Measurements from ENCODE around the gene LGALS8. TPM values are rescaled to one million over a fixed set of nuclear protein-coding genes. Genes with fewer than 3 reads are reported as not detected.

Gene LGALS8
- total RNA-seq, 1 experiment from 2014 or later = 15.0 TPM

- DNase-seq = no peak
- Histone ChIP-seq H3K27me3 (no peaks in the 10 kb centered on the region), H3K9me3 (replicated peaks) (no peaks in the 10 kb centered on the region), H3K4me1 (no peaks in the 10 kb centered on the region), H3K36me3 (peaks cover 18% of the 10 kb centered on the region; the same call in 1 of the 2 replicates), H3K27ac (no peak overlapping the region), H3K4me3 (no peak overlapping the region)
Observed at GRCh38 chr1:236543065-236543669, 19.4 kb downstream of the LGALS8 start.

DNA sequence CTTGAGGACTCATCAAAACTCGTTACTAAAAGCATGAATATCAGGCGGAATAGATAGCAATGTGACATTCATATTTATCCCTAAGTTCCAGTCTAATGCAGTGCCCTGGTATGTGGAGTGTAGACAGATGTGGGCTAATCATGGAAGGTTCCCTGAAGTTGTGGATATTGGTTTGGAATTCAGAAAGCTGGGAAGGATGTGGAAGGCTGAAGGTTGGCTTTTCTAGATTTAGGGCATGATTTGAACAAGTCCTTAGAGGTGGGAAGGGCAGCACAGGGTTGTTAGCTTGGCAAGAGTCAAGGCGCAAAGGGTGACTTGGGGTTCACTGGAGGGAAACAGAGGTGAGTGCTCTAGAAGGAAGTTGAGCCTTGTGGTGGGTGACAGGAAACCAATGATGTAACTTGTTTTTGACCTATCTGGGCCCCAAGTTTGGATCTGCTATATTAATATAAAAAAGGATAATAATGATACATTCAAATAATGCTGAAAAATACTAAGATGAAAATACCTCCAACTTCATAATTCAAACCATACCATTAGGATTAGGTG is 21.9 kb downstream of the LGALS8 start:
- Histone ChIP-seq H3K27me3 (no peaks in the 10 kb centered on the region), H3K4me3 (no peak overlapping the region), H3K36me3 (peaks cover 41% of the 10 kb centered on the region), H3K4me1 (no peaks in the 10 kb centered on the region), H3K9me3 (replicated peaks) (no peaks in the 10 kb centered on the region), H3K27ac (no peak overlapping the region)
- no peak for DNase-seq

- Histone ChIP-seq H3K4me3 (no peak overlapping the region), H3K9me3 (replicated peaks) (no peaks in the 10 kb centered on the region), H3K4me1 (no peaks in the 10 kb centered on the region), H3K27ac (no peak overlapping the region), H3K27me3 (no peaks in the 10 kb centered on the region), H3K36me3 (peaks cover 55% of the 10 kb centered on the region)
- no peak for DNase-seq
Observed at GRCh38 chr1:236548452-236548851, 24.7 kb downstream of the LGALS8 start.

- no peak for DNase-seq
- no peaks in the 10 kb centered on the region for H3K9me3 ChIP-seq (replicated peaks)
- H3K27ac ChIP-seq = no peak overlapping the region
- H3K36me3 ChIP-seq = peaks cover 71% of the 10 kb centered on the region
- H3K27me3 ChIP-seq = no peaks in the 10 kb centered on the region
- no peaks in the 10 kb centered on the region for H3K4me1 ChIP-seq
- H3K4me3 ChIP-seq = no peak overlapping the region
Observed at GRCh38 chr1:236550961-236551851, 27.4 kb downstream of the LGALS8 start.

DNA sequence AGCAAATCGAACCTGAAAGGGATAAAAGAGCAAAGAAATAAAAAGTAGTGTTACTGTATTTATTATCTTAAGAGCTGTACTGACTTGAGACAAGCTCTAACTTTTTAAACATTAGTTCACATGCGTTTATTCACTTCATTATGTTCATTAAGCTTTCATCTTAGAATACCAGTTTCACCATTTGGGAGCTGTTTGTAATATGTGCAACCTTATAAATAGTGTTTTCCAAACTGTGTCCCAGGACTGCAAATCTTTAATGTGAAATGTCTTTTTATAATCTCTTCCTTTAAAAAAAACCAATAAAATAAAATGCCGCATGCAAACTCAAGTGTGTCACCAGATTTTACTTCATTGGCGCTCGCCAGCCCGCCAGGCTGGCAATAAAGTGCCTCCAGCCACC is 28.3 kb downstream of the LGALS8 start:
- Histone ChIP-seq H3K36me3 (peaks cover 77% of the 10 kb centered on the region), H3K27me3 (no peaks in the 10 kb centered on the region), H3K27ac (no peak overlapping the region), H3K4me3 (no peak overlapping the region), H3K4me1 (no peaks in the 10 kb centered on the region), H3K9me3 (replicated peaks) (no peaks in the 10 kb centered on the region)
- no peak for DNase-seq

DNA sequence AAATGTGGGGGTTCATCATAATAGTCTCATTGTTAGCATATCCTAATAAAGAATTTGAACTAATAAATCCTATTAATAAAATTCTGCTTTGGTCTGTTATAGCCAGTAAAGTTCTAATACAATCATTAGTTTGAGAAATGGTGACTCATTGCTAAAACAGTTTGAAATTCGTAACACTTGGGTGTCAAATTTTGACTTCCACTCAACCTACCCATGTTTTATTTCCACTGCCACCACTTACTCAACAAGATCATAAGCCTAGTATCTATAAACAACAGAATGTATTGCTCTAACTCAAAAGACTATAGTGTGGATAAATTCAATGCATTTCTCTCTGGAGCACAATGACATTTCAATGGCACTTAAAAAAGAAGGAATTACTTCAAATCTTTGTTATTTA is 29.1 kb downstream of the LGALS8 start:
- Histone ChIP-seq H3K27ac (no peak overlapping the region), H3K27me3 (no peaks in the 10 kb centered on the region), H3K4me3 (no peak overlapping the region), H3K4me1 (no peaks in the 10 kb centered on the region), H3K9me3 (replicated peaks) (no peaks in the 10 kb centered on the region), H3K36me3 (peaks cover 82% of the 10 kb centered on the region)
- no peak for DNase-seq

DNA sequence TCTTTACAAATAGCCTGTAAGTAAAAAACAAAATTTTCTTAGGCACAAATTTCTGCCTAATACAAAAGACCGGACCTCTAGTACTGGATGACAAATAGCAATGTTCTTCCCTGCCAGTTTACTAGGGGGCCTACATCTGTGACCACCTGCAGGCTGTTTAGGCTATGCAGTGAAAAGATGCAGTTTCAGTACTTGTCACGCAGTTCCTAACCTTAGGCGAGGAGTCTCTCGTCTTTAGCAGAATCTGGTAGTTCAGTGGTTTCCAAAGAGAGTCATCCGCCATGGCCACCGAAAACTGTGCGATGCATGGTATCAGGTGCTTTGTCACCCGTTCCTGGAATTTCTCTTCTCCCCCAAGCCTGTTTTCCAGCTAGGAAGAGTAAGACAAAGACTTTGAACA is 29.6 kb downstream of the LGALS8 start:
- Histone ChIP-seq H3K27ac (no peak overlapping the region), H3K27me3 (no peaks in the 10 kb centered on the region), H3K9me3 (replicated peaks) (no peaks in the 10 kb centered on the region), H3K4me1 (no peaks in the 10 kb centered on the region), H3K4me3 (no peak overlapping the region), H3K36me3 (peaks cover 82% of the 10 kb centered on the region)
- no peak for DNase-seq

DNA sequence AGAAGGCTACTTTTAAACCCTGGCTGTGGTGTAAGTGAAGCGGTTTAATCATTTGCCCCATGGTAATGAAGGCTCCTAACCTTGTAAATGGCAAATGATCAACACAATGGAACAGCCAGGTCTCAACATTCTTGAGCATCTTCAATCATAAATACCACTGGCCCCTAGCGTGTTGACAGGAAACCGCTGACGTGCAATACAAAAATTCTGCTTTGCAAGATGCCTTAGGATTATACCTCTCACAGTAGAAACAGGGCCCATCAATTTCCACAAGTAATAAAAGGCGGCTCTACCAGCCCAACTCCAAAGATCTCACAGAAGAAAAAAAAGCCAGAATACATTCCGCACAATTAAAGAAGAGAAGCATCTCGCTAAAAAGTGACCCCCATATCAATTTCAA is 32.8 kb downstream of the LGALS8 start:
- H3K9me3 ChIP-seq (replicated peaks) = no peaks in the 10 kb centered on the region

DNA sequence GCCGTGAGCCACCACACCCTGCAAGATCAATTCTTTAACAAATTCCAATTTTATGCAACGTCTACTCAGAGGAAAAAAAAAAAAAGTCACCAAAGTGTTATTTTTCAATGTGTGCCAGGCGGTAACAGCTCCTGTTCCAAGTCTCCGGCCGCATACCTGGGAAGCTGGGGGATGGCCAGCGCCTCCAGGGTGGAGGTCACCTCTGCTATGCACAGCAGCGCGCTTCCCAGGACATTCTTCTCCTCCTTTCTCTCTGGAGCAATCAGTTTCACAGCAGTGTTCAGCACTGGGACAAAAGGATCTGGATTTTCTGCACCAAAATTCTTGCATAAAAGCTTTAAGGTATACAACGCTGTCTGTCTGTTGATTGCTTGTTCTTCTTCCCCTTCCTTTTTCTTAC is 34.3 kb downstream of the LGALS8 start:
- no peak overlapping the region for H3K27ac ChIP-seq
- H3K36me3 ChIP-seq = peaks cover 56% of the 10 kb centered on the region
- H3K9me3 ChIP-seq (replicated peaks) = no peaks in the 10 kb centered on the region
- no peak overlapping the region for H3K4me3 ChIP-seq
- H3K27me3 ChIP-seq = no peaks in the 10 kb centered on the region
- H3K4me1 ChIP-seq = no peaks in the 10 kb centered on the region
- no peak for DNase-seq

More for the DNA sequence above, 32.8 kb downstream of the LGALS8 start:
- Histone ChIP-seq H3K4me1 (no peaks in the 10 kb centered on the region), H3K4me3 (no peak overlapping the region), H3K27ac (no peak overlapping the region), H3K27me3 (no peaks in the 10 kb centered on the region), H3K36me3 (peaks cover 68% of the 10 kb centered on the region)
- DNase-seq = no peak

GRCh38 chr1:236558846-236559245 is 35.1 kb downstream of the LGALS8 start:
- Histone ChIP-seq H3K27me3 (no peaks in the 10 kb centered on the region), H3K27ac (no peak overlapping the region), H3K9me3 (replicated peaks) (no peaks in the 10 kb centered on the region), H3K4me3 (no peak overlapping the region), H3K36me3 (peaks cover 54% of the 10 kb centered on the region), H3K4me1 (no peaks in the 10 kb centered on the region)
- no peak for DNase-seq

GRCh38 chr1:236560213-236560771 is 36.5 kb downstream of the LGALS8 start:
- H3K27ac ChIP-seq = no peak overlapping the region
- no peaks in the 10 kb centered on the region for H3K27me3 ChIP-seq
- DNase-seq = no peak
- peaks cover 51% of the 10 kb centered on the region for H3K36me3 ChIP-seq
- no peak overlapping the region for H3K4me3 ChIP-seq
- H3K9me3 ChIP-seq (replicated peaks) = no peaks in the 10 kb centered on the region
- H3K4me1 ChIP-seq = no peaks in the 10 kb centered on the region

DNA sequence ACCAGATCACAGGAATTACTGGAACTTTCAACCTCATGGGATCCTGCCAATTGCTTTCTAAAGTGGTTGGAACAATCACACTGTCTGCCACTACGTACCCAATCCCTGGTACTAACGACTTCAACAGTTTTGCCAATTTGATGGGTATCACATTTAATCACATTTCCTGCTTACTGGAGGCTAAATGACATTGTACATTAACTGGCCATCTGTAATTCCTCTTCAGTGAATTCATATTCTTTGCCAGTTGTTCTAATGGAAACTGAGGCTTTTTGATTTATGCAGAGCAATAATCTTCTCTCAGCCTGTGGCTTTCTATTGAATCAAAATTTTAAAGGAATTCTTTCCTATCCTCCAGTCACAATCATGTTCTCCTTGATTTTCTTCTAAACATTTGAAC is 38.2 kb downstream of the LGALS8 start:
- Histone ChIP-seq H3K4me1 (no peaks in the 10 kb centered on the region), H3K27me3 (no peaks in the 10 kb centered on the region), H3K4me3 (no peak overlapping the region), H3K9me3 (replicated peaks) (no peaks in the 10 kb centered on the region), H3K27ac (no peak overlapping the region), H3K36me3 (peaks cover 49% of the 10 kb centered on the region)
- no peak for DNase-seq

- Histone ChIP-seq H3K4me1 (no peaks in the 10 kb centered on the region), H3K36me3 (peaks cover 39% of the 10 kb centered on the region)
Observed at GRCh38 chr1:236565530-236565929, 41.7 kb downstream of the LGALS8 start.

DNA sequence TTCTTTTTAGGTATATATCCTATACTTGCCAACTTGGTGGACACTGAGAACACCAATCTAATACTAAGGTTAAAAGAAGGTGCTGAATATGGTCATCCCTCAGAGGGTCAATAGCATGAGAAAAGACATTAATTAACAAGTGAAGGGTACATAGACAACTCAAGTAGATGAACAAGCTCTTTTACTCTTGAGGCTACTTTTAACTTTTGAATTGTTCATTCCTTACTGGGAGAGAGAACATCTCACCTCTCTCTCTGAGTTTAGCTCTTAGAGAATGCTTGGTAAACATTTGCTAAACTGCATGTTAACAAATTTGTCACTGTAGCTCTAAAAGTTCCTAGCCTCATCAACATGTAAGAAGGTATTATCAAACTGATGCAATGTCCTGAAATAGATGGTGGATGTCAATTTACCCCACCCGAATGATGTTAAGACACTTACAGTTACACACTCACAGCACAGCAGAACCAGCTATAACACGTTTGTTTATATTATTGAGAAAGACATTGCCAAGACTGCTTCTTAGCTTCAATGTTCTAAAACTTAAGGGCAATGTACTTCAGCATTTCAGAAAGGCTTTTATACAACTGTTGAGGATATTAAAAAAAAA is 44.6 kb downstream of the LGALS8 start:
- no peak for DNase-seq
- Histone ChIP-seq H3K4me1 (no peaks in the 10 kb centered on the region), H3K9me3 (replicated peaks) (no peaks in the 10 kb centered on the region), H3K27ac (no peak overlapping the region), H3K36me3 (peaks cover 56% of the 10 kb centered on the region), H3K27me3 (no peaks in the 10 kb centered on the region), H3K4me3 (no peak overlapping the region)

More at GRCh38 chr1:236565530-236565929, 41.7 kb downstream of the LGALS8 start:
- H3K4me3 ChIP-seq = no peak overlapping the region
- H3K27ac ChIP-seq = no peak overlapping the region
- H3K9me3 ChIP-seq (replicated peaks) = no peaks in the 10 kb centered on the region
- no peaks in the 10 kb centered on the region for H3K27me3 ChIP-seq
- no peak for DNase-seq

GRCh38 chr1:236575523-236575922 is 51.7 kb downstream of the LGALS8 start:
- Histone ChIP-seq H3K27me3 (no peaks in the 10 kb centered on the region), H3K4me3 (no peak overlapping the region), H3K36me3 (peaks cover 71% of the 10 kb centered on the region), H3K9me3 (replicated peaks) (no peaks in the 10 kb centered on the region), H3K4me1 (no peaks in the 10 kb centered on the region), H3K27ac (no peak overlapping the region)
- no peak for DNase-seq

Measured in SJCRH30 (cell line).